ENCODE results near the gene PHLDA2.
A peak's percentile ranks its signal among the peaks of the same experiment; 100 is the strongest.

The PHLDA2 gene

GRCh38 chr11:2889362-2890273, 39.6 kb downstream of the PHLDA2 start:
- Histone ChIP-seq H3K36me3 (ENCODE audit: control insufficient read depth in 2 of 2, insufficient read depth in 1 of 2, low read length in 2 of 2) (no peaks in the 10 kb centered on the region), H3K4me1 (ENCODE audit: control insufficient read depth, insufficient read depth, low read length) (no peaks in the 10 kb centered on the region), H3K4me3 (ENCODE audit: low read depth, low read length) (no peak overlapping the region), H3K27ac (ENCODE audit: extremely low read depth, low read depth, low read length) (no peak overlapping the region), H3K9me3 (ENCODE audit: control insufficient read depth, insufficient read depth, low read depth, low read length) (no peaks in the 10 kb centered on the region)
- ChIA-PET CTCF (interaction anchor here (0.5 to 16.8 kb wide), 10 partner anchors 11 to 1828 kb away, joined by 3 to 456 read pairs (median 4); no protein-coding TSS in a partner anchor), POLR2A (interaction anchor here (1.0 to 1.1 kb wide), 2 partner anchors 190 to 357 kb away, joined by 3 to 4 read pairs; partner anchors contain the start of gene KCNQ1OT1)
- TF ChIP-seq ZNF10 (tag by site-specific recombination; IDR thresholded peaks at IDR 0.05) (no peak), ZIC2 (tag by site-specific recombination; IDR thresholded peaks at IDR 0.05) (peak; percentile 60), SCRT2 (tag by site-specific recombination; IDR thresholded peaks at IDR 0.05) (0 out of 2 replicates have a peak, but pooled peaks have one; percentile 50), GLIS1 (tag by site-specific recombination; IDR thresholded peaks at IDR 0.05) (peak; percentile 62)

DNA sequence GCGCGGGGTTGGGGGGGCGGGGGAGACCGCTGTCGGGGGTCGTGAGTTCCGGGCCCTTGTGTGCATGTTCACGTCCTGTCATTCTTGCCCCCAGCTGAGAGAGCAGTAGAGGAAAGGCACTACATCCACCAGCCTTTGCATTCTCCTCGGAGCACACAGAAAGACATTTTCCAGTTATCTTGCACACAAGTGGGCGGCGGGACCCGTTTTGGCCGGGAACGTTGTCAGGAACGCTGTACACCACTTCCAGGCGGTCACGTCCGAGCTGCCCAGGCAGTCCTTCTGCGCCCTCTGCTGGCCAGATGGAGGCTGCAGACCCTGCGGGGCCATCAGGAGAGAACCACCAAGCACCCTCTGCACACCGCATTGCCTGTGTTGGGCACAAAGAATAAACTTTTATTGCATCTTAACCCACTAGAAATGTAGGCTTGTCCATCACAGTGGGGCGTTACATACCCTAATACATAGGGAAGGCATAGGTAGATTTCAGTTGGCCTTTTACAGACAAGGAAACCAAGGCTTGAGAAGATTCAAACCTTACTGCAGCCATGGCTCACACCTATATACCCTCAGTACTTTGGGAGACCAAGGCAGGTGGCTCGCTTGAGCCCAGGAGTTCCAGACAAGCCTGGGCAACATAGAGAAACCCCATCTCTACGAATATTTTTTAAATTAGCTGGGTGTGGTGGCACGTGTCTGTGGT, 40.8 kb downstream of the PHLDA2 start:
- H3K9me3 ChIP-seq (ENCODE audit: control insufficient read depth, insufficient read depth, low read depth, low read length) = no peaks in the 10 kb centered on the region
- no peak overlapping the region for H3K4me3 ChIP-seq (ENCODE audit: low read depth, low read length)
- H3K36me3 ChIP-seq (ENCODE audit: control insufficient read depth in 2 of 2, insufficient read depth in 1 of 2, low read length in 2 of 2) = no peaks in the 10 kb centered on the region
- no peaks in the 10 kb centered on the region for H3K4me1 ChIP-seq (ENCODE audit: control insufficient read depth, insufficient read depth, low read length)
- CTCF ChIA-PET = interaction anchor here (0.5 to 16.8 kb wide), 26 partner anchors 9 to 587 kb away, joined by 3 to 456 read pairs (median 3); partner anchors contain the start of genes C11orf21 and TSPAN32
- H3K27ac ChIP-seq (ENCODE audit: extremely low read depth, low read depth, low read length) = no peak overlapping the region
- POLR2A ChIA-PET = interaction anchor here (0.7 to 1.8 kb wide), 4 partner anchors 41 to 369 kb away, joined by 3 to 15 read pairs (median 4); partner anchors contain the start of genes KCNQ1OT1 and PHLDA2
- TF ChIP-seq ZNF658 (tag by site-specific recombination; IDR thresholded peaks at IDR 0.05) = no peak
- TF ChIP-seq ZNF112 (tag by site-specific recombination; IDR thresholded peaks at IDR 0.05) = no peak
- TF ChIP-seq ZNF501 (tag by site-specific recombination; IDR thresholded peaks at IDR 0.05) = no peak
- TF ChIP-seq, protein P1, sequence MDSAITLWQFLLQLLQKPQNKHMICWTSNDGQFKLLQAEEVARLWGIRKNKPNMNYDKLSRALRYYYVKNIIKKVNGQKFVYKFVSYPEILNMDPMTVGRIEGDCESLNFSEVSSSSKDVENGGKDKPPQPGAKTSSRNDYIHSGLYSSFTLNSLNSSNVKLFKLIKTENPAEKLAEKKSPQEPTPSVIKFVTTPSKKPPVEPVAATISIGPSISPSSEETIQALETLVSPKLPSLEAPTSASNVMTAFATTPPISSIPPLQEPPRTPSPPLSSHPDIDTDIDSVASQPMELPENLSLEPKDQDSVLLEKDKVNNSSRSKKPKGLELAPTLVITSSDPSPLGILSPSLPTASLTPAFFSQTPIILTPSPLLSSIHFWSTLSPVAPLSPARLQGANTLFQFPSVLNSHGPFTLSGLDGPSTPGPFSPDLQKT (IDR thresholded peaks at IDR 0.05; ENCODE audit: borderline replicate concordance, low read depth, low read length) = no peak
- TF ChIP-seq, protein P2, sequence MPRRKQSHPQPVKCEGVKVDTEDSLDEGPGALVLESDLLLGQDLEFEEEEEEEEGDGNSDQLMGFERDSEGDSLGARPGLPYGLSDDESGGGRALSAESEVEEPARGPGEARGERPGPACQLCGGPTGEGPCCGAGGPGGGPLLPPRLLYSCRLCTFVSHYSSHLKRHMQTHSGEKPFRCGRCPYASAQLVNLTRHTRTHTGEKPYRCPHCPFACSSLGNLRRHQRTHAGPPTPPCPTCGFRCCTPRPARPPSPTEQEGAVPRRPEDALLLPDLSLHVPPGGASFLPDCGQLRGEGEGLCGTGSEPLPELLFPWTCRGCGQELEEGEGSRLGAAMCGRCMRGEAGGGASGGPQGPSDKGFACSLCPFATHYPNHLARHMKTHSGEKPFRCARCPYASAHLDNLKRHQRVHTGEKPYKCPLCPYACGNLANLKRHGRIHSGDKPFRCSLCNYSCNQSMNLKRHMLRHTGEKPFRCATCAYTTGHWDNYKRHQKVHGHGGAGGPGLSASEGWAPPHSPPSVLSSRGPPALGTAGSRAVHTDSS (tag by site-specific recombination; IDR thresholded peaks at IDR 0.05) = no peak
- TF ChIP-seq ZNF670 (tag by site-specific recombination; IDR thresholded peaks at IDR 0.05; ENCODE audit: low read depth) = no peak
- no peak for TF ChIP-seq ZNF280D (tag by site-specific recombination; IDR thresholded peaks at IDR 0.05)
- peak; percentile 84; the same call in 1 of the 2 replicates for TF ChIP-seq PBX3 (CRISPR knock-in tag; IDR thresholded peaks at IDR 0.05)
- TF ChIP-seq ZBTB20 (tag by site-specific recombination; IDR thresholded peaks at IDR 0.05) = no peak
- no peak for TF ChIP-seq ZNF366 (tag by site-specific recombination; conservative IDR thresholded peaks at IDR 0.05)
- no peak for TF ChIP-seq OSR2 (tag by site-specific recombination; IDR thresholded peaks at IDR 0.05)
- TF ChIP-seq ZNF837 (tag by site-specific recombination; IDR thresholded peaks at IDR 0.05) = no peak
- TF ChIP-seq, protein P3, sequence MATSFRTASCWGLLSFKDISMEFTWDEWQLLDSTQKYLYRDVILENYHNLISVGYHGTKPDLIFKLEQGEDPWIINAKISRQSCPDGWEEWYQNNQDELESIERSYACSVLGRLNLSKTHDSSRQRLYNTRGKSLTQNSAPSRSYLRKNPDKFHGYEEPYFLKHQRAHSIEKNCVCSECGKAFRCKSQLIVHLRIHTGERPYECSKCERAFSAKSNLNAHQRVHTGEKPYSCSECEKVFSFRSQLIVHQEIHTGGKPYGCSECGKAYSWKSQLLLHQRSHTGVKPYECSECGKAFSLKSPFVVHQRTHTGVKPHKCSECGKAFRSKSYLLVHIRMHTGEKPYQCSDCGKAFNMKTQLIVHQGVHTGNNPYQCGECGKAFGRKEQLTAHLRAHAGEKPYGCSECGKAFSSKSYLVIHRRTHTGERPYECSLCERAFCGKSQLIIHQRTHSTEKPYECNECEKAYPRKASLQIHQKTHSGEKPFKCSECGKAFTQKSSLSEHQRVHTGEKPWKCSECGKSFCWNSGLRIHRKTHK (tag by site-specific recombination; IDR thresholded peaks at IDR 0.05) = no peak
- no peak for TF ChIP-seq YY1 (tag by site-specific recombination; IDR thresholded peaks at IDR 0.05)
- TF ChIP-seq BCL11A (tag by site-specific recombination; IDR thresholded peaks at IDR 0.05; ENCODE audit: low read depth) = no peak
- TF ChIP-seq, protein P4, sequence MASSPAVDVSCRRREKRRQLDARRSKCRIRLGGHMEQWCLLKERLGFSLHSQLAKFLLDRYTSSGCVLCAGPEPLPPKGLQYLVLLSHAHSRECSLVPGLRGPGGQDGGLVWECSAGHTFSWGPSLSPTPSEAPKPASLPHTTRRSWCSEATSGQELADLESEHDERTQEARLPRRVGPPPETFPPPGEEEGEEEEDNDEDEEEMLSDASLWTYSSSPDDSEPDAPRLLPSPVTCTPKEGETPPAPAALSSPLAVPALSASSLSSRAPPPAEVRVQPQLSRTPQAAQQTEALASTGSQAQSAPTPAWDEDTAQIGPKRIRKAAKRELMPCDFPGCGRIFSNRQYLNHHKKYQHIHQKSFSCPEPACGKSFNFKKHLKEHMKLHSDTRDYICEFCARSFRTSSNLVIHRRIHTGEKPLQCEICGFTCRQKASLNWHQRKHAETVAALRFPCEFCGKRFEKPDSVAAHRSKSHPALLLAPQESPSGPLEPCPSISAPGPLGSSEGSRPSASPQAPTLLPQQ (tag by site-specific recombination; IDR thresholded peaks at IDR 0.05) = 0 out of 2 replicates have a peak, but pooled peaks have one; percentile 31
- no peak for TF ChIP-seq ZFP3 (tag by site-specific recombination; IDR thresholded peaks at IDR 0.05; ENCODE audit: low read depth)
- no peak for TF ChIP-seq ZNF677 (tag by site-specific recombination; IDR thresholded peaks at IDR 0.05)
